HG03442 (cell line): ENCODE measurements around the gene GNAI2.

Experiments
- ATAC-seq: cut with Tn5 transposase; IDR thresholded peaks from one replicate; pipeline ENCODE4 v1.9.1; 2021; ENCODE audit warnings: mild to moderate bottlenecking, moderate library complexity; ENCODE audit not compliant: unreplicated experiment

Gene GNAI2

GRCh38 chr3:50235716-50236483, at the start of gene GNAI2:
TSS of gene GNAI2 (plus strand) at chr3:50236204. CDS start at chr3:50236336, 132 bp downstream.
- peak; percentile 89 for ATAC-seq

GRCh38 chr3:50187750-50188149, 48.3 kb upstream of the GNAI2 start:
- ATAC-seq: no peak

GRCh38 chr3:50189274-50189673, 46.7 kb upstream of the GNAI2 start:
- no peak for ATAC-seq

GRCh38 chr3:50189989-50190388, 46.0 kb upstream of the GNAI2 start:
- ATAC-seq: no peak

GRCh38 chr3:50190936-50191660, 44.9 kb upstream of the GNAI2 start, which contains the start of gene GNAT1:
TSS of gene GNAT1 (plus strand) at chr3:50191610. CDS start at chr3:50191726, 116 bp downstream.
- no peak for ATAC-seq

GRCh38 chr3:50192124-50192523, 43.9 kb upstream of the GNAI2 start:
- no peak for ATAC-seq

- ATAC-seq: no peak
Observed at GRCh38 chr3:50192689-50193141, 43.3 kb upstream of the GNAI2 start.

- ATAC-seq: no peak
Observed at GRCh38 chr3:50193286-50193685, 42.7 kb upstream of the GNAI2 start.

GRCh38 chr3:50193746-50194127, 42.3 kb upstream of the GNAI2 start:
- ATAC-seq: no peak

- no peak for ATAC-seq
Observed at GRCh38 chr3:50194128-50194902, 41.7 kb upstream of the GNAI2 start.

- no peak for ATAC-seq
Observed at GRCh38 chr3:50194903-50195500, 41.0 kb upstream of the GNAI2 start.

GRCh38 chr3:50195501-50196252, 40.3 kb upstream of the GNAI2 start:
- no peak for ATAC-seq

- ATAC-seq: no peak
Observed at GRCh38 chr3:50196253-50196801, 39.7 kb upstream of the GNAI2 start.

GRCh38 chr3:50201573-50202315, 34.3 kb upstream of the GNAI2 start:
- no peak for ATAC-seq

- no peak for ATAC-seq
Observed at GRCh38 chr3:50202353-50203112, 33.5 kb upstream of the GNAI2 start.

- no peak for ATAC-seq
Observed at GRCh38 chr3:50203113-50203808, 32.7 kb upstream of the GNAI2 start.

GRCh38 chr3:50203809-50204803, 31.9 kb upstream of the GNAI2 start:
- no peak for ATAC-seq
